D341Med (cell line): ENCODE results near the gene RFT1.

Experiments
- DNase-seq: peaks from one replicate; pipeline ENCODE4 v3.0.0; 2012; ENCODE audit warnings: low spot score

Gene RFT1

GRCh38 chr3:53122933-53123305 is 7.3 kb downstream of the RFT1 start:
- DNase-seq: no peak

GRCh38 chr3:53122255-53122932 is 7.8 kb downstream of the RFT1 start:
- DNase-seq: no peak

GRCh38 chr3:53120336-53120735 is 9.9 kb downstream of the RFT1 start:
- no peak for DNase-seq

- no peak for DNase-seq
Measured at GRCh38 chr3:53116956-53117355, 13.3 kb downstream of the RFT1 start.

GRCh38 chr3:53114412-53115074 is 15.7 kb downstream of the RFT1 start:
- DNase-seq: no peak

- DNase-seq: peak; percentile 87
Measured at GRCh38 chr3:53114011-53114400, 16.2 kb downstream of the RFT1 start.

- DNase-seq: no peak
Measured at GRCh38 chr3:53113293-53114010, 16.8 kb downstream of the RFT1 start.

- no peak for DNase-seq
Measured at GRCh38 chr3:53111822-53112221, 18.4 kb downstream of the RFT1 start.

- peak; percentile 56 for DNase-seq
Measured at GRCh38 chr3:53109891-53110771, 20.1 kb downstream of the RFT1 start.

GRCh38 chr3:53109190-53109589 is 21.0 kb downstream of the RFT1 start:
- no peak for DNase-seq

GRCh38 chr3:53104762-53105161 is 25.5 kb downstream of the RFT1 start:
- DNase-seq: no peak

- no peak for DNase-seq
Measured at GRCh38 chr3:53103397-53104296, 26.6 kb downstream of the RFT1 start.

- no peak for DNase-seq
Measured at GRCh38 chr3:53102601-53103147, 27.6 kb downstream of the RFT1 start.

- DNase-seq: no peak
Measured at GRCh38 chr3:53101956-53102355, 28.3 kb downstream of the RFT1 start.

- no peak for DNase-seq
Measured at GRCh38 chr3:53100818-53101466, 29.3 kb downstream of the RFT1 start.

GRCh38 chr3:53097887-53098286 is 32.3 kb downstream of the RFT1 start:
- no peak for DNase-seq

- DNase-seq: no peak
Measured at GRCh38 chr3:53092942-53093341, 37.3 kb downstream of the RFT1 start.

GRCh38 chr3:53092216-53092615 is 38.0 kb downstream of the RFT1 start:
- DNase-seq: no peak

GRCh38 chr3:53091011-53091410 is 39.2 kb downstream of the RFT1 start:
- DNase-seq: no peak

- DNase-seq: no peak
Measured at GRCh38 chr3:53089511-53089910, 40.7 kb downstream of the RFT1 start.
